Measurements from ENCODE around the gene WDR35.
"Not testable (repeated sequence)": the region's sequence is repeated elsewhere in the genome, so short reads cannot be mapped to it uniquely, and the experiment has no call there.

The WDR35 gene

GRCh38 chr2:19883486-19883885 is 106.4 kb downstream of the WDR35 start:
- H3K4me3 ChIP-seq (ENCODE audit: low read depth, low read length) = no peak overlapping the region
- no peak for TF ChIP-seq CTCF (IDR thresholded peaks at IDR 0.05; ENCODE audit: low read depth, low read length)
- DNase-seq (ENCODE audit: low read depth, low spot score) = no peak
- in situ Hi-C loops (cut with HindIII; ENCODE audit: low sequenced_read_pairs) = no loop called here

- no peak for DNase-seq (ENCODE audit: low read depth, low spot score)
- in situ Hi-C loops (cut with HindIII; ENCODE audit: low sequenced_read_pairs) = no loop called here
- TF ChIP-seq CTCF (IDR thresholded peaks at IDR 0.05; ENCODE audit: low read depth, low read length) = no peak
These were observed 107.6 kb downstream of the WDR35 start for GRCh38 chr2:19882286-19882685.

GRCh38 chr2:19881908-19882265 is 108.0 kb downstream of the WDR35 start:
- no peak for TF ChIP-seq CTCF (IDR thresholded peaks at IDR 0.05; ENCODE audit: low read depth, low read length)
- no peak for DNase-seq (ENCODE audit: low read depth, low spot score)

More at GRCh38 chr2:19882286-19882685, 107.6 kb downstream of the WDR35 start:
- no peak overlapping the region for H3K4me3 ChIP-seq (ENCODE audit: low read depth, low read length)

GRCh38 chr2:19881221-19881907 is 108.5 kb downstream of the WDR35 start:
- in situ Hi-C loops (cut with HindIII; ENCODE audit: low sequenced_read_pairs) = no loop called here
- TF ChIP-seq CTCF (IDR thresholded peaks at IDR 0.05; ENCODE audit: low read depth, low read length) = no peak
- no peak overlapping the region for H3K4me3 ChIP-seq (ENCODE audit: low read depth, low read length)
- no peak for DNase-seq (ENCODE audit: low read depth, low spot score)

More at GRCh38 chr2:19881908-19882265, 108.0 kb downstream of the WDR35 start:
- in situ Hi-C loops (cut with HindIII; ENCODE audit: low sequenced_read_pairs) = no loop called here
- no peak overlapping the region for H3K4me3 ChIP-seq (ENCODE audit: low read depth, low read length)

GRCh38 chr2:19880191-19880590 is 109.7 kb downstream of the WDR35 start:
- DNase-seq (ENCODE audit: low read depth, low spot score); in situ Hi-C loops (cut with HindIII; ENCODE audit: low sequenced_read_pairs); H3K4me3 ChIP-seq (ENCODE audit: low read depth, low read length): not testable (repeated sequence)

- DNase-seq (ENCODE audit: low read depth, low spot score) = no peak
- no peak for TF ChIP-seq CTCF (IDR thresholded peaks at IDR 0.05; ENCODE audit: low read depth, low read length)
- H3K4me3 ChIP-seq (ENCODE audit: low read depth, low read length) = no peak overlapping the region
- in situ Hi-C loops (cut with HindIII; ENCODE audit: low sequenced_read_pairs) = no loop called here
These were observed 110.8 kb downstream of the WDR35 start for GRCh38 chr2:19879120-19879519.

GRCh38 chr2:19878268-19879046 is 111.4 kb downstream of the WDR35 start:
- no peak for DNase-seq (ENCODE audit: low read depth, low spot score)
- in situ Hi-C loops (cut with HindIII; ENCODE audit: low sequenced_read_pairs) = no loop called here
- no peak for TF ChIP-seq CTCF (IDR thresholded peaks at IDR 0.05; ENCODE audit: low read depth, low read length)
- no peak overlapping the region for H3K4me3 ChIP-seq (ENCODE audit: low read depth, low read length)
